SK-N-SH (cell line): ENCODE measurements around the gene ZAR1. TPM values are rescaled to one million over a fixed set of nuclear protein-coding genes. Genes with fewer than 3 reads are reported as not detected.

ENCODE experiments used
- CTCF ChIA-PET: fragments of 300-600, 350-600 bp; formaldehyde crosslinking; extraction: SDS; loops from one replicate; lab custom pipeline; 2021; lab: Yijun Ruan, JAX
- POLR2A ChIA-PET: fragments of 350-600 bp; sonication (Branson Sonifier 250); formaldehyde crosslinking; extraction: SDS; loops from one replicate; lab custom pipeline; 2020; ENCODE audit warnings: antibody characterized with exemption, inconsistent platforms; lab: Yijun Ruan, JAX
- DNase-seq: peaks from one replicate; pipeline ENCODE4 v3.0.0; 2012
- H2AFZ ChIP-seq: fragments of 200-600 bp; sonication (generic); 2 replicates; pipeline ENCODE4 v1.8.1; 2016; ENCODE audit warnings: antibody characterized with exemption, mild to moderate bottlenecking, low read depth
- H3F3A ChIP-seq: fragments of 200-600 bp; sonication (generic); replicated peaks from 2 replicates; pipeline ENCODE3; 2016; ENCODE audit warnings: antibody characterized with exemption, mild to moderate bottlenecking; ENCODE audit not compliant: insufficient read depth
- H3K27ac ChIP-seq, 2 experiments: fragments of 200-500 bp in 1 of 2; fragments of 200-600 bp in 1 of 2; sonication (Bioruptor generic) in 1 of 2; sonication (generic), shearing (Covaris generic) in 1 of 2; 2 replicates each; pipeline versions ENCODE4 v1.5.1 to v1.6.1; 2014 to 2016; ENCODE audit warnings: low read depth in 2 of 2, inconsistent platforms in 1 of 2, low read length in 1 of 2, mild to moderate bottlenecking in 1 of 2, mixed read lengths in 1 of 2
- H3K27me3 ChIP-seq: fragments of 200-600 bp; sonication (generic), shearing (Covaris generic); 2 replicates; pipeline ENCODE4 v1.6.1; 2016; ENCODE audit warnings: mixed run types; ENCODE audit not compliant: insufficient read depth
- H3K36me3 ChIP-seq, 2 experiments: fragments of 200-500 bp in 1 of 2; fragments of 200-600 bp in 1 of 2; sonication (Bioruptor generic) in 1 of 2; sonication (generic) in 1 of 2; replicated peaks in 1 of 2; 2 replicates each; pipeline versions ENCODE3 to v1.5.1; 2014 to 2016; ENCODE audit warnings: low read length in 1 of 2, mild to moderate bottlenecking in 1 of 2; ENCODE audit not compliant: insufficient read depth in 2 of 2, control insufficient read depth in 1 of 2
- H3K4me1 ChIP-seq, 2 experiments: fragments of 200-500 bp in 1 of 2; fragments of 200-600 bp in 1 of 2; sonication (Bioruptor generic) in 1 of 2; sonication (generic), shearing (Covaris generic) in 1 of 2; 2 replicates each; pipeline versions ENCODE4 v1.5.1 to v1.6.1; 2014 to 2016; ENCODE audit warnings: low read depth in 1 of 2, low read length in 1 of 2, mixed run types in 1 of 2; ENCODE audit not compliant: insufficient read depth in 2 of 2, control insufficient read depth in 1 of 2
- H3K4me2 ChIP-seq: fragments of 200-600 bp; sonication (generic), shearing (Covaris generic); 2 replicates; pipeline ENCODE4 v1.6.1; 2017; ENCODE audit warnings: mixed run types
- H3K4me3 ChIP-seq, 2 experiments: fragments of 200-500 bp in 1 of 2; fragments of 200-600 bp in 1 of 2; sonication (Bioruptor generic) in 1 of 2; sonication (generic), shearing (Covaris generic) in 1 of 2; 2 replicates each; pipeline versions ENCODE4 v1.5.1 to v1.8.1; 2014 to 2016; ENCODE audit warnings: low read depth in 2 of 2, inconsistent platforms in 1 of 2, low read length in 1 of 2, mild to moderate bottlenecking in 1 of 2, mixed read lengths in 1 of 2, moderate library complexity in 1 of 2
- H3K79me2 ChIP-seq: fragments of 200-600 bp; sonication (generic); 2 replicates; pipeline ENCODE4 v1.8.1; 2017; ENCODE audit warnings: mild to moderate bottlenecking; ENCODE audit not compliant: insufficient read depth
- H3K9ac ChIP-seq: fragments of 200-600 bp; sonication (generic); 2 replicates; pipeline ENCODE4 v1.6.1; 2017; ENCODE audit warnings: mixed run types
- H3K9me2 ChIP-seq: fragments of 200-600 bp; sonication (generic); 2 replicates; pipeline ENCODE4 v1.6.1; 2017; ENCODE audit warnings: mixed run types
- H3K9me3 ChIP-seq: fragments of 200-600 bp; sonication (generic); 2 replicates; pipeline ENCODE4 v1.6.1; 2017; ENCODE audit warnings: mixed run types, mild to moderate bottlenecking, moderate library complexity
- H4K20me1 ChIP-seq: fragments of 200-600 bp; sonication (generic); 2 replicates; pipeline ENCODE4 v1.6.1; 2017; ENCODE audit warnings: mild to moderate bottlenecking, mixed run types; ENCODE audit not compliant: insufficient read depth
- EP300 ChIP-seq, 2 experiments: IDR thresholded peaks; 2 replicates each; pipeline versions ENCODE4 v1.4.0 to v1.6.1; 2012; ENCODE audit warnings: borderline replicate concordance in 1 of 2, low read depth in 1 of 2, low read length in 1 of 2
- EZH2phosphoT487 ChIP-seq: fragments of 200-600 bp; sonication (generic); IDR thresholded peaks from 2 replicates; pipeline ENCODE4 v1.6.1; 2017; ENCODE audit warnings: low read depth, mixed run types, mild to moderate bottlenecking, antibody characterized with exemption, moderate library complexity, borderline replicate concordance
- FOXJ3 ChIP-seq: sonication (generic); formaldehyde crosslinking; IDR thresholded peaks from 2 replicates; pipeline ENCODE4 v1.5.1; 2020; ENCODE audit warnings: mild to moderate bottlenecking, missing genetic modification reagents
- FOXM1 ChIP-seq: IDR thresholded peaks from 2 replicates; pipeline ENCODE4 v1.4.0; 2012; ENCODE audit warnings: low read depth, mild to moderate bottlenecking
- JUND ChIP-seq: IDR thresholded peaks from 2 replicates; pipeline ENCODE4 v1.4.0; 2012
- MAX ChIP-seq: IDR thresholded peaks from 2 replicates; pipeline ENCODE4 v1.4.0; 2012; ENCODE audit warnings: low read depth
- MEF2A ChIP-seq: IDR thresholded peaks from 2 replicates; pipeline ENCODE4 v1.4.0; 2012; ENCODE audit warnings: low read depth, borderline replicate concordance
- MXI1 ChIP-seq: IDR thresholded peaks from 2 replicates; pipeline ENCODE4 v1.6.1; 2012; ENCODE audit warnings: mild to moderate bottlenecking, low read depth, low read length, improper control_type of control experiment
- NRF1 ChIP-seq: IDR thresholded peaks from 2 replicates; pipeline ENCODE4 v1.6.1; 2012; ENCODE audit warnings: low read depth, mild to moderate bottlenecking, low read length
- PBX3 ChIP-seq: IDR thresholded peaks from 2 replicates; pipeline ENCODE4; 2012
- RXRA ChIP-seq: IDR thresholded peaks from 2 replicates; pipeline ENCODE4 v1.4.0; 2012; ENCODE audit warnings: low read depth, mild to moderate bottlenecking, borderline replicate concordance
- SIN3A ChIP-seq: IDR thresholded peaks from 2 replicates; pipeline ENCODE4 v1.6.1; 2012; ENCODE audit warnings: low read depth, mild to moderate bottlenecking, low read length, moderate library complexity, borderline replicate concordance
- SMC3 ChIP-seq: IDR thresholded peaks from 2 replicates; pipeline ENCODE4 v1.6.1; 2012; ENCODE audit warnings: low read depth, low read length, improper control_type of control experiment
- TAF1 ChIP-seq: IDR thresholded peaks from 2 replicates; pipeline ENCODE4 v1.6.1; 2012; ENCODE audit warnings: low read depth, mild to moderate bottlenecking, low read length, moderate library complexity, borderline replicate concordance
- TEAD4 ChIP-seq: IDR thresholded peaks from 2 replicates; pipeline ENCODE4 v1.4.0; 2012; ENCODE audit warnings: mild to moderate bottlenecking, borderline replicate concordance; ENCODE audit not compliant: insufficient read depth
- YY1 ChIP-seq: IDR thresholded peaks from 2 replicates; pipeline ENCODE4 v1.4.0; 2012; ENCODE audit warnings: low read depth, mild to moderate bottlenecking
- polyA plus RNA-seq, 3 experiments: library from polyadenylated mRNA; depleted of rRNA; stranded (reverse); fragments of >200 nt; gene quantifications; 2 replicates each; pipeline ENCODE4 v1.2.3, GENCODE V29; 2012
- TF ChIP-seq, protein P1 (sequence below): fragments of 150-350 bp; IDR thresholded peaks from 2 replicates; pipeline ENCODE4 v1.6.1; 2017; ENCODE audit warnings: antibody characterized with exemption, low read length, low read depth, borderline replicate concordance
- TF ChIP-seq, protein P2 (sequence below): IDR thresholded peaks from 2 replicates; pipeline ENCODE4 v1.4.0; 2012; ENCODE audit warnings: low read depth, borderline replicate concordance

Gene ZAR1
- polyA plus RNA-seq, 1 of the 3 experiments (the other 2 are of a cell fraction): not detected

- 0 out of 2 replicates have a peak, but pooled peaks have one; percentile 39 for TF ChIP-seq FOXJ3
Observed at GRCh38 chr4:48454591-48454990, 35.5 kb upstream of the ZAR1 start (continued).

DNA sequence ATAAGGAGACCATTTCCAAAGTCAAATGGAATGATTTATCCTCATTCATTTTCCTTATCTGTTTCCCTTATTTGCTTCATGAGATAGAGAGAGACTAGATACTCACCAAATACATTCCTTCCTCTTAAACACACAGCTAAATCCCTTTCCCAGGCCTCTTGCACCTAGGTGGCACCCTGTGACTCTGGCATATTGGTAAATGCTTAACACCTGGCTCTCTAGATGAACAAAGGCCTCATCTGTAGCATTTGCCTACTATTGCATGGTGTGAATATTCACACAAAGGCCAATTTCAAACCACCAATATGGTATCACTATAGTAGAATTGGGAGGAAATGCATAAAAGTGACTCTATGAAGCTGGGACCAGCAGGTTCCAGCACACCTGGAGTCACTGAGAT is 29.1 kb upstream of the ZAR1 start:
- H3K9me3 ChIP-seq: no peaks in the 10 kb centered on the region

More for the DNA sequence above, 29.1 kb upstream of the ZAR1 start:
- Histone ChIP-seq H3K4me2 (no peak overlapping the region), H3K4me1 (peaks cover 0 to 17% of the 10 kb centered on the region in 2 experiments; a peak in 3 of 4 replicates), H3K9me2 (no peaks in the 10 kb centered on the region), H2AFZ (no peak overlapping the region), H3K27ac (no peak overlapping the region), H3K9ac (no peak overlapping the region), H3K36me3 (no peaks in the 10 kb centered on the region), H3K4me3 (no peak overlapping the region), H4K20me1 (no peaks in the 10 kb centered on the region), H3K79me2 (no peaks in the 10 kb centered on the region), H3F3A (peaks cover 9% of the 10 kb centered on the region), H3K27me3 (no peaks in the 10 kb centered on the region)
- TF ChIP-seq JUND (no peak), TAF1 (no peak), EP300 (IDR thresholded peaks at IDR 0.05; ENCODE audit: borderline replicate concordance in 1 of 2, low read depth in 1 of 2, low read length in 1 of 2) (no peak), YY1 (no peak), TEAD4 (no peak), MAX (no peak), EZH2phosphoT487 (no peak), MEF2A (no peak), SMC3 (no peak), MXI1 (no peak), FOXM1 (no peak), SIN3A (no peak), NRF1 (no peak), RXRA (no peak), PBX3 (no peak)
- TF ChIP-seq, protein P1, sequence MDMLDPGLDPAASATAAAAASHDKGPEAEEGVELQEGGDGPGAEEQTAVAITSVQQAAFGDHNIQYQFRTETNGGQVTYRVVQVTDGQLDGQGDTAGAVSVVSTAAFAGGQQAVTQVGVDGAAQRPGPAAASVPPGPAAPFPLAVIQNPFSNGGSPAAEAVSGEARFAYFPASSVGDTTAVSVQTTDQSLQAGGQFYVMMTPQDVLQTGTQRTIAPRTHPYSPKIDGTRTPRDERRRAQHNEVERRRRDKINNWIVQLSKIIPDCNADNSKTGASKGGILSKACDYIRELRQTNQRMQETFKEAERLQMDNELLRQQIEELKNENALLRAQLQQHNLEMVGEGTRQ: no peak
- TF ChIP-seq, protein P2, sequence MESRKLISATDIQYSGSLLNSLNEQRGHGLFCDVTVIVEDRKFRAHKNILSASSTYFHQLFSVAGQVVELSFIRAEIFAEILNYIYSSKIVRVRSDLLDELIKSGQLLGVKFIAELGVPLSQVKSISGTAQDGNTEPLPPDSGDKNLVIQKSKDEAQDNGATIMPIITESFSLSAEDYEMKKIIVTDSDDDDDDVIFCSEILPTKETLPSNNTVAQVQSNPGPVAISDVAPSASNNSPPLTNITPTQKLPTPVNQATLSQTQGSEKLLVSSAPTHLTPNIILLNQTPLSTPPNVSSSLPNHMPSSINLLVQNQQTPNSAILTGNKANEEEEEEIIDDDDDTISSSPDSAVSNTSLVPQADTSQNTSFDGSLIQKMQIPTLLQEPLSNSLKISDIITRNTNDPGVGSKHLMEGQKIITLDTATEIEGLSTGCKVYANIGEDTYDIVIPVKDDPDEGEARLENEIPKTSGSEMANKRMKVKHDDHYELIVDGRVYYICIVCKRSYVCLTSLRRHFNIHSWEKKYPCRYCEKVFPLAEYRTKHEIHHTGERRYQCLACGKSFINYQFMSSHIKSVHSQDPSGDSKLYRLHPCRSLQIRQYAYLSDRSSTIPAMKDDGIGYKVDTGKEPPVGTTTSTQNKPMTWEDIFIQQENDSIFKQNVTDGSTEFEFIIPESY: no peak
- POLR2A ChIA-PET: no interaction called here
- CTCF ChIA-PET: interaction anchor here (1.1 to 2.3 kb wide), 4 partner anchors 10 to 85 kb away, joined by 3 to 8 read pairs (median 6); no protein-coding TSS in a partner anchor
- no peak for DNase-seq
